Mucosa of descending colon (tissue), 3 donors: ENCODE data around the gene HAPLN1. TPM values are rescaled to one million over a fixed set of nuclear protein-coding genes. Genes with fewer than 3 reads are reported as not detected.
A peak's percentile ranks its signal among the peaks of the same experiment; 100 is the strongest.

Experiments used
- ATAC-seq: fragments of 200-7000 bp; cut with Tn5 transposase; one replicate; pipeline ENCODE4 v1.9.1; 2020; ENCODE audit warnings: mild to moderate bottlenecking, moderate library complexity
- DNase-seq, 3 donors: peaks; one replicate each; pipeline ENCODE4 v3.0.0-alpha.2; 2020
- H3K36me3 ChIP-seq: fragments of 200-600 bp; one replicate; pipeline ENCODE4 v1.8.0; 2021; ENCODE audit warnings: low read depth, mild to moderate bottlenecking
- H3K4me1 ChIP-seq: fragments of 200-600 bp; one replicate; pipeline ENCODE4 v1.8.0; 2021; ENCODE audit warnings: low read depth, mild to moderate bottlenecking
- H3K4me3 ChIP-seq: fragments of 200-600 bp; one replicate; pipeline ENCODE4 v1.8.0; 2021; ENCODE audit warnings: mild to moderate bottlenecking
- H3K9me3 ChIP-seq: fragments of 200-600 bp; one replicate; pipeline ENCODE4 v1.8.0; 2021; ENCODE audit warnings: mild to moderate bottlenecking
- CTCF ChIP-seq: fragments of 200-600 bp; IDR thresholded peaks from one replicate; pipeline ENCODE4 v1.8.0; 2022; ENCODE audit warnings: antibody characterized with exemption, mild to moderate bottlenecking
- intact Hi-C, 2 donors: fragments of 100-400 bp; cut with DNase I in 1 of 2; cut with micrococcal nuclease in 1 of 2; formaldehyde crosslinking; loops; one replicate each; pipeline versions ENCODE4 v1.11.0 to v1.11.1; 2022; cut with DNase I, micrococcal nuclease
- total RNA-seq, 3 donors: library from RNA; stranded (reverse); fragmentation: NEBNext Ultra II Directional in 2 of 3; extraction: Animal tissue kit (Norgen Biotek cat#: 25700) in 2 of 3; gene quantifications; one replicate each; pipeline versions ENCODE4 v1.2.1 to v1.2.4, GENCODE V29; 2021 to 2023
- donor health status: DM: no; HTN: no; CAD: no; lungs with moderate emphysema.
- donor health status: DM: no; HTN: no; CAD: no.
- donor health status: DM: no; HTN: yes; CAD: no.

HAPLN1 gene
- total RNA-seq, 3 donors from 2014 or later = 0.93 to 9.6 (median 1.5) TPM

- H3K9me3 ChIP-seq = no peaks in the 10 kb centered on the region
- no peak for ATAC-seq
- no peaks in the 10 kb centered on the region for H3K4me1 ChIP-seq
- DNase-seq = no peak
- no peak overlapping the region for H3K4me3 ChIP-seq
- H3K36me3 ChIP-seq = no peaks in the 10 kb centered on the region
- intact Hi-C loops = no loop called here
- TF ChIP-seq CTCF = no peak
Measured at GRCh38 chr5:83641946-83642345, 78.7 kb downstream of the HAPLN1 start.

- intact Hi-C loops = no loop called here
- Histone ChIP-seq H3K4me1 (no peaks in the 10 kb centered on the region), H3K4me3 (no peak overlapping the region), H3K9me3 (no peaks in the 10 kb centered on the region), H3K36me3 (no peaks in the 10 kb centered on the region)
- ATAC-seq (no peak), DNase-seq (no peak)
- no peak for TF ChIP-seq CTCF
Measured at GRCh38 chr5:83639911-83640310, 80.7 kb downstream of the HAPLN1 start.

GRCh38 chr5:83636156-83636555 is 84.5 kb downstream of the HAPLN1 start:
- no peaks in the 10 kb centered on the region for H3K4me1 ChIP-seq
- no peaks in the 10 kb centered on the region for H3K9me3 ChIP-seq
- no peak for TF ChIP-seq CTCF
- no peak for ATAC-seq
- H3K36me3 ChIP-seq = no peaks in the 10 kb centered on the region
- intact Hi-C loops = no loop called here
- no peak overlapping the region for H3K4me3 ChIP-seq
- DNase-seq = peak in 1 of 3 donors; percentile 5

- no peaks in the 10 kb centered on the region for H3K9me3 ChIP-seq
- intact Hi-C loops = no loop called here
- no peaks in the 10 kb centered on the region for H3K4me1 ChIP-seq
- ATAC-seq (no peak), DNase-seq (no peak)
- H3K36me3 ChIP-seq = no peaks in the 10 kb centered on the region
- no peak for TF ChIP-seq CTCF
- H3K4me3 ChIP-seq = no peak overlapping the region
Measured at GRCh38 chr5:83633285-83633684, 87.4 kb downstream of the HAPLN1 start.

GRCh38 chr5:83632874-83633273 is 87.8 kb downstream of the HAPLN1 start:
- Histone ChIP-seq H3K4me1 (no peaks in the 10 kb centered on the region), H3K36me3 (no peaks in the 10 kb centered on the region), H3K4me3 (no peak overlapping the region), H3K9me3 (no peaks in the 10 kb centered on the region)
- intact Hi-C loops = no loop called here
- TF ChIP-seq CTCF = no peak
- ATAC-seq = no peak
- no peak for DNase-seq

GRCh38 chr5:83628360-83628759 is 92.3 kb downstream of the HAPLN1 start:
- Histone ChIP-seq H3K36me3 (no peaks in the 10 kb centered on the region), H3K4me1 (no peaks in the 10 kb centered on the region), H3K4me3 (no peak overlapping the region), H3K9me3 (no peaks in the 10 kb centered on the region)
- ATAC-seq (no peak), DNase-seq (no peak)
- no peak for TF ChIP-seq CTCF
- intact Hi-C loops = no loop called here
